ENCODE results near the gene FRMPD2.
"Not testable (repeated sequence)": the region's sequence is repeated elsewhere in the genome, so short reads cannot be mapped to it uniquely, and the experiment has no call there.

GRCh38 chr10:48281697-48282096 is 7.2 kb upstream of the FRMPD2 start:
- TF ChIP-seq POLR2A, TAF1, POU2F2, POLR2AphosphoS5, SPI1 (IDR thresholded peaks at IDR 0.05; ENCODE audit: low read depth, low read length): not testable (repeated sequence)

Data from GM12891 (cell line).